Ectodermal cell (in vitro differentiated cells): Measurements from ENCODE around the gene JAML.

Source experiments
- H3K27ac ChIP-seq: 2 replicates; pipeline ENCODE4 v1.7.0; 2013; ENCODE audit warnings: mild to moderate bottlenecking, low read depth, low read length; ENCODE audit not compliant: insufficient read depth, poor library complexity, severe bottlenecking
- H3K27me3 ChIP-seq: 2 replicates; pipeline ENCODE4 v1.7.0; 2013; ENCODE audit warnings: mild to moderate bottlenecking, low read length; ENCODE audit not compliant: insufficient read depth, control insufficient read depth, poor library complexity, severe bottlenecking
- H3K36me3 ChIP-seq: one replicate; pipeline ENCODE4 v1.7.0; 2013; ENCODE audit warnings: low read length; ENCODE audit not compliant: control insufficient read depth, insufficient read depth
- H3K4me1 ChIP-seq: one replicate; pipeline ENCODE4 v1.7.0; 2013; ENCODE audit warnings: low read length; ENCODE audit not compliant: control insufficient read depth, insufficient read depth
- H3K4me3 ChIP-seq: 2 replicates; pipeline ENCODE4 v1.7.0; 2013; ENCODE audit warnings: low read depth, low read length, control low read depth; ENCODE audit not compliant: insufficient read depth
- H3K9me3 ChIP-seq: 2 replicates; pipeline ENCODE4 v1.7.0; 2013; ENCODE audit warnings: mild to moderate bottlenecking, low read length, moderate library complexity; ENCODE audit not compliant: control insufficient read depth
- WGBS, 2 experiments: methylation state at CpG; one replicate each; pipeline ENCODE4 v1.1.7; 2013; ENCODE audit warnings: missing lambda C conversion rate in 2 of 2; 5-methylcytosine and 5-hydroxymethylcytosine counted together

JAML gene

DNA sequence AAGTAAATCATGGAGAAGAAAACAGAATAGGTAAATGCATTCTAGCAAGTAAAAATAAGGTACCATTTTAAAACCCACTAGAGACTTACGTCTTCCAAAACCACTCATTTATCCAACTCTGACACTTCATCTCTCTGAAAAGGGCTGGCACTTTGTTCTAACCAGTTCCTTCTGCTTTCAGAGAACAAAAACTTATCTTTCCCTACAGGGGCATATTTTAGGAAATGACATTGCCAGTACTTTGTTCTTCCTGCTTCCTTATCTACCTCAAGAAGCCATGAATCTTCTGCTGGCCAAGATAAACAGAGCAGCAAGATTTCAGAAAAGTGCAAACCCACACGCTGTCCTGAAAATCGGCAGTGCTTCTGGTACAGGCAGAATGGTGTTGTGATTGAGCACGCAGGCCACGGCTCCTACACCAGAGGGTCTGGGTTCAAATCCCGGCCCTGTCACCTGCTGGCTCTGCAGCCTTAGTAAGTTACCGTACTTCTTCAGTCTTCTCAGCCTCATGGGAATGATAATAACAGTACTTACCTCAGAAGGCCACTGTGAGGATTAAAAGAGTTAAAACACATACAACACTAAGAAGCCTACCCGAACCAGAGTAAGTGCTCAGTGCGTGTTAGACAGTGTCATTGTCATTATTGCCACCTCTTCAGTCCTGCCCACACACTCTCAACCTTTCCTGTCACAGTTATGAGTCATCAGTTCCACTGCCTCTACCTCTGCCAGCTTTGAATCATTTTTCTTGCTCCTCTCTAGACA is 16.4 kb upstream of the JAML start:
- Histone ChIP-seq H3K27ac (no peak overlapping the region), H3K4me3 (no peak overlapping the region), H3K27me3 (peaks cover 24% of the 10 kb centered on the region), H3K9me3 (no peaks in the 10 kb centered on the region), H3K36me3 (no peaks in the 10 kb centered on the region), H3K4me1 (no peaks in the 10 kb centered on the region)
- WGBS, 2 experiments, result 92 to 94% methylated on average over 9 of the region's 9 CpGs

DNA sequence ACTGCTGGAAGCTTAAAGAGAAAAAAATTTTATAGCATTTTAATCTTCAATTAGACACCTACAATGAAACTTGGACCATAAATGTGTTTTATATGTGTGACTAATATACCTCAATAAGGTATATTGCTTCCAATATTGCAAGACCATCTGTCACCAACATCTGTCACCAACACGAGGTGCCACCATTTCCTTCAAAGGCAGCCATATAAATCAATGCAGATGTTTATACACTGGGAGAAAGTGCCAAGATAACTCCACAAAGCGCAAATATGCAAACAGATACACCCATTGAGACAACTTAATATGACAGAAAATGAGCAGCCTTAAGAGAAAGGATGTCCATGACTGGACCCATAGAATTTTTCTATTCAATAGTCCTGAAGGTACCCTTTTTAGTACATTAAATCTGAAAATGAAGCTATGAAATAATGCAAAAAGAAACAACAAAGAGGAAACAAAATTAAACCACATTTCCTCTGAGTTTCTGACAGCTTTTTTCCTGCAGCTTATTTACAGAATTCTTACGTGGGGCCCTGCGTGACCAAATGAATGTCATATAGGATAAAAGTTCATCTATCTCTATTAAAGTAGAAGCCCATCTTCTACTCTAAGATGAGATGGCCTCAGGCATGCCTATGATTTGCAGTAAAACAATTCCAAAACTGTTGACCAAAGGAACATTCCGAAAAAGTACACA is 14.8 kb upstream of the JAML start:
- H3K4me3 ChIP-seq, result no peak overlapping the region
- WGBS, 2 experiments, result 92 to 97% methylated on average over 3 to 5 of the region's 5 CpGs
- no peaks in the 10 kb centered on the region for H3K9me3 ChIP-seq
- H3K36me3 ChIP-seq, result no peaks in the 10 kb centered on the region
- peaks cover 13% of the 10 kb centered on the region for H3K27me3 ChIP-seq
- no peak overlapping the region for H3K27ac ChIP-seq
- no peaks in the 10 kb centered on the region for H3K4me1 ChIP-seq

DNA sequence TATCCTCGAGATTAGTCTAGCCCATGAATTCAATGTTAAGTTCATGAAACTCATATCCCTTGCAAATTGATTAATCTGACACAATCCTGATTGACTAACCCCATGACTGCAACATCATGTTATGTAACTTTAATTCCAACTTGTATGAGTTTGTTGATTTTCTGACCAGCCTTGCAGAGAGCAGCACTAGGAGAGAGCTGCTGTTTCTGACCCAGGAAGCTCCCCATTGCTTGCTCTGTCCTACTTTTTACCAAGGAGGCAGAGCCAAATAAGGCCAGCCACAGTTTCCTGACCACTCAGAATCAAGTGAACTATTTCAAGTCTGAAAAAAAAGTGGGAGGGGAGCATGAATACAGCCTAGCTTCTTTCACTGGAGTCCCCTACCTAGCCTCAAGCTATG is 14.1 kb upstream of the JAML start:
- Histone ChIP-seq H3K27me3 (peaks cover 9% of the 10 kb centered on the region), H3K4me3 (no peak overlapping the region), H3K27ac (no peak overlapping the region), H3K9me3 (no peaks in the 10 kb centered on the region), H3K4me1 (no peaks in the 10 kb centered on the region), H3K36me3 (no peaks in the 10 kb centered on the region)
- WGBS, 2 experiments, result 94 to 95% methylated on average over 1 of the region's 1 CpG

DNA sequence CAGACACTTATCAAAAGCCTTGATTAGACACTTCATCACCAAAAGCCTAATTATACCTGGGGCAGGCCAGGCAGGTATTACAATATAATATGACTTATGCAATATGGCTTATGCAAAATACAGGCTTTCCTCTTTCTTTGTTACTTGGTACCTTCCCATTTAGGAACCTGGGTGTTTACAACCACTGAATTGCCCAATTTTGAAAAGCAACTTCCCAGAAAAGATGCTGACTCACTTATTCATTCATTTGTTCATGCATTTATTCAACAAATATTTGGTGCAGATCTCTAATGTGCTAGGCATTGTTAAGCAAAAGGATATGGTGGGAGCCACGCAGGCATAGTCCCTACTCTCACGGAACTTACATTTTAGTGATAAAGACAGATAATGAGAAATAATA is 13.6 kb upstream of the JAML start:
- H3K27me3 ChIP-seq, result peaks cover 9% of the 10 kb centered on the region
- no peak overlapping the region for H3K4me3 ChIP-seq
- H3K4me1 ChIP-seq, result no peaks in the 10 kb centered on the region
- H3K9me3 ChIP-seq, result no peaks in the 10 kb centered on the region
- H3K27ac ChIP-seq, result no peak overlapping the region
- no peaks in the 10 kb centered on the region for H3K36me3 ChIP-seq
- 96 to 100% methylated on average over 1 to 2 of the region's 2 CpGs for WGBS, 2 experiments

DNA sequence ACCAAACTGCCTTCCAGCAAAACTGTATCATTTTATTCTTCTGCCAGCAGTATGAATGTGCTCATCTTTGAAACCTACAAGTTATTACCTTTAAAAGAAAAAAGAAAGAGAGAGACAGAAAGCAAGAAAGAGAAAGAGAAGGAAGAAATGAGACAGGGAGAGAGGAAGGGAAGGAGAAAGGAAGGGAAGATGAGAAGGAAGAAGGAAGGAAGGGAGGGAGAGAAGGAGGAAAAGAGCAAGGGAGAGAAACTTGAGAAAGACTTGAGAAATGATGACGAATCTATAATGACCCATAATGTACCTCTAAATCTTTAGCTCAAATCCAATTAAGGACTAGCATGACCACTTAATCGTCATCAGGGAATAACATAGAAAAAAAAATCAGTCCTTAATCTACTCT is 11.4 kb upstream of the JAML start:
- no peaks in the 10 kb centered on the region for H3K9me3 ChIP-seq
- H3K4me1 ChIP-seq, result no peaks in the 10 kb centered on the region
- H3K4me3 ChIP-seq, result no peak overlapping the region
- no peaks in the 10 kb centered on the region for H3K36me3 ChIP-seq
- 87 to 91% methylated on average over 2 of the region's 2 CpGs for WGBS, 2 experiments
- no peak overlapping the region for H3K27ac ChIP-seq
- H3K27me3 ChIP-seq, result no peaks in the 10 kb centered on the region

DNA sequence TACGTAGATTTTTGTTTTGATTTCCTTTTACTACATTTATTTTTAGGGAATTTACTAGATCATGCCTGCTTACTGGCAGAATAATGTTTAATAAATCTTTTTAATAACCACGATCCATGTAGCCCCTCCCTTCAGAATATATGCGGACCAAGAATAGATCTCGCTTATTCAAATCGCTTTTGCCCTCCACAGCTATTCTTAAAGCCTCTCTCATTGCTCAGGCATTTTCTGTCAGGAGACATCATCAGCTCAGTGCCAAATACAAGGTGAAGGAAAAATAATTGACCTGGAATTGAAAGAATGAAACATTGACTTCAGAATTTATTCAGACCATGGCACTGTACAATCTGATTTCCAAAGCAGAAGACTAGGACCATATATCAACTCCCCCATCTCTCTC is 10.0 kb upstream of the JAML start:
- Histone ChIP-seq H3K4me1 (no peaks in the 10 kb centered on the region), H3K27me3 (no peaks in the 10 kb centered on the region), H3K36me3 (no peaks in the 10 kb centered on the region), H3K9me3 (no peaks in the 10 kb centered on the region), H3K27ac (no peak overlapping the region), H3K4me3 (no peak overlapping the region)
- WGBS, 2 experiments, result 95 to 97% methylated on average over 4 of the region's 5 CpGs

DNA sequence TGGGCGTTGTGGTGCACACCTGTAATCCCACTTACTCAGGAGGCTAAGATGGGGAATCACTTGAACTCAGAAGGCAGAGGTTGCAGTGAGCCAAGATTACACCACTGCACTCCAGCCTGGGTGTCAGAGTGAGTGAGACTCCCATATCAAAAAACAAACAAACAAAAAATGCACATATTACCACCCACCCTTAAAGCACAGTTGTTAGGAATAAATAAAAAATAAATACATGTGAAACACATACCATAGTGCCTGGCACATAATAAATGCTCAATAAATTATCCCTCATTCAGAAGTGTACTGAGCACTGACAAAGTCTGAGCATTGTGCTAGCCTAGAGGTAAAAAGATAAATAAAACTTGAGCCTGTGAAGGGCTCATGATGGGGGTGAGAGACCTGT is 9.0 kb upstream of the JAML start:
- Histone ChIP-seq H3K36me3 (no peaks in the 10 kb centered on the region), H3K9me3 (no peaks in the 10 kb centered on the region), H3K4me3 (no peak overlapping the region), H3K4me1 (no peaks in the 10 kb centered on the region), H3K27ac (no peak overlapping the region), H3K27me3 (no peaks in the 10 kb centered on the region)
- 94 to 97% methylated on average over 1 of the region's 1 CpG for WGBS, 2 experiments

DNA sequence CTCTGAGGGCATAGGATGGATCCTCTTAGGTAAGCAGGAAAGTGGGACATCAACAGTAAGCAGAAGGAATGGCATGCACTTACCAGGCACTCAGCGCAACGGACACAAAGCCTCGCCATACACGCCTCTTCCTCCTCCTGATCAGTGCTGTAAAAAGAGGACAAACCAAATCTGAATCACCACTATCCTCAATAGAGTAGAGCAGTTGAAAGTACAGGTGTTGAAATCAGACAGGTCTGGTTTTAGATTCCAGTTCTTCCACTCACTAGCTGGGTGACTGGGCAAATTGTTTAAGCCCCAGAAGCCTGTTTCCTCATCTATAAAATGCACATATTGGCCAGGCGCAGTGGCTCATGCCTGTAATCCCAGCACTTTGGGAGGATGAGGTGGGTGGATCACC is 8.6 kb upstream of the JAML start:
- Histone ChIP-seq H3K27ac (no peak overlapping the region), H3K4me3 (no peak overlapping the region), H3K9me3 (no peaks in the 10 kb centered on the region), H3K36me3 (no peaks in the 10 kb centered on the region), H3K4me1 (no peaks in the 10 kb centered on the region), H3K27me3 (no peaks in the 10 kb centered on the region)
- 83 to 94% methylated on average over 5 of the region's 5 CpGs for whole genome bisulfite sequencing, 2 experiments

DNA sequence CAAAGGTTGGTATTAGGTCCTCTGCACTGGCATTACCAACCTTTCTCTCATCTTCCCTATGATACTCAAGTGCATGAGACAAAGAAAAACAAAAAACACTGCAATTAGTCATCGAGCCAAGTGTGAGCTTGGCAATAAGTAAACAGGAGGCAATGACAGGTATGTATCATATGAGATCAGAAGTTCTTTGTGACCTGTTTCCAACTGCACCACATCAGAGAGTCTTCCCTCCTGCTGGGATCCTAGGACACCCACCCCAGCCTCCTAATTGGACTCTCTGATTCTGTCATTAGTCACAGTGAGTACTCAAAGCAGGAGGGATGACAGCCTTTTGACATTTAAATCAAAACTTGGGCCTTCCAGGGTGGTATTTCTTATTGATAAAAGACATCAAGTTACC is 7.8 kb upstream of the JAML start:
- Histone ChIP-seq H3K36me3 (no peaks in the 10 kb centered on the region), H3K4me3 (no peak overlapping the region), H3K9me3 (no peaks in the 10 kb centered on the region), H3K4me1 (no peaks in the 10 kb centered on the region), H3K27ac (no peak overlapping the region), H3K27me3 (no peaks in the 10 kb centered on the region)
- 89 to 96% methylated on average over 1 of the region's 1 CpG for WGBS, 2 experiments

DNA sequence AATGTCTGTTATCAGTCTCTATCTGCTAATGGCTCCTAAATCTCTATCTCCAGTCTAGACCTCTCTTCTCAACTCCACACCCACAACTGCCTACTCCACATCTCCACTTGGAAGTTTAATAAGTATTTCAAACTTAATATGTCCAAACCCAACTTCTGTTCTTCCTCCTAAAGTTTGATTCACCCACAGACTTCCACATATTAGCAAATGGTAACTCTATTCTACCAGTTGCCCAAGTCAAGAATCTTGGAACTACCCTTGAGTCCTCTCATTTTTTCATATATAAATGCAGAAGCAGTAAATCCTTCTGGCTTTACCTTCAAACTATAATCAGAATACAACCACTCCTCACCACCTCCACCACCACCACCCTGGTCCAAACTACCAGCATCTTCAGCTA is 6.7 kb upstream of the JAML start:
- Histone ChIP-seq H3K27ac (no peak overlapping the region), H3K9me3 (no peaks in the 10 kb centered on the region), H3K4me3 (no peak overlapping the region), H3K36me3 (no peaks in the 10 kb centered on the region), H3K4me1 (no peaks in the 10 kb centered on the region), H3K27me3 (no peaks in the 10 kb centered on the region)
